Adrenal gland (tissue), 5 donors: ENCODE measurements around the gene VPS33B.

ENCODE experiments used
- CTCF ChIP-seq, 6 experiments: fragments of 450-650 bp in 4 of 6; fragments of 200-600 bp in 2 of 6; sonication (generic) in 1 of 6; IDR thresholded peaks; 1 replicate in 5 of 6; 2 replicates in 1 of 6; pipeline versions ENCODE4 v1.5.1 to v1.8.0; 2016 to 2021; ENCODE audit warnings: antibody characterized with exemption in 6 of 6, mild to moderate bottlenecking in 2 of 6, moderate library complexity in 1 of 6
- POLR2A ChIP-seq, 2 donors: fragments of 450-650 bp; IDR thresholded peaks; one replicate each; pipeline ENCODE4 v1.6.1; 2017; ENCODE audit warnings: antibody characterized with exemption in 2 of 2, mild to moderate bottlenecking in 2 of 2, moderate library complexity in 1 of 2
- donor health status: DM: no; HTN: no; CAD: no.

- TF ChIP-seq CTCF (IDR thresholded peaks at IDR 0.05): no peak
- TF ChIP-seq POLR2A (IDR thresholded peaks at IDR 0.05): no peak
These were observed 20.9 kb upstream of the VPS33B start for GRCh38 chr15:91043202-91043874.
